K562 (cell line): ENCODE measurements around the gene EXO5. TPM values are rescaled to one million over a fixed set of nuclear protein-coding genes. Genes with fewer than 3 reads are reported as not detected.

Source experiments
- CBX1 ChIP-seq: sonication (generic); IDR thresholded peaks from 2 replicates; pipeline ENCODE4 v1.6.1; 2016; ENCODE audit warnings: antibody characterized with exemption, low read depth, mild to moderate bottlenecking
- CBX2 ChIP-seq: fragments of 200-600 bp; sonication (generic); IDR thresholded peaks from one replicate; pipeline ENCODE4 v1.6.1; 2012; ENCODE audit warnings: mild to moderate bottlenecking, low read length, inconsistent platforms; ENCODE audit not compliant: insufficient read depth, poor library complexity, severe bottlenecking
- EP400 ChIP-seq: fragments of 450-650 bp; IDR thresholded peaks from 2 replicates; pipeline ENCODE4 v1.6.1; 2017; ENCODE audit warnings: antibody characterized with exemption, mild to moderate bottlenecking, moderate library complexity
- FOXA1 ChIP-seq: fragments of 450-650 bp; IDR thresholded peaks from 2 replicates; pipeline ENCODE4 v1.6.1; 2016; ENCODE audit warnings: mild to moderate bottlenecking, borderline replicate concordance
- GATAD2A ChIP-seq: fragments of 450-650 bp; IDR thresholded peaks from 2 replicates; pipeline ENCODE4 v1.6.1; 2017
- IRF2 ChIP-seq: sonication (generic); formaldehyde crosslinking; IDR thresholded peaks from 2 replicates; pipeline ENCODE4 v1.8.1; 2022; ENCODE audit warnings: mild to moderate bottlenecking, missing genetic modification reagents
- JUN ChIP-seq, 2 experiments: sonication (generic) in 1 of 2; formaldehyde crosslinking in 1 of 2; IDR thresholded peaks; 2 replicates each; pipeline versions ENCODE4 v1.6.1 to v1.8.0; 2012 to 2022; ENCODE audit warnings: borderline replicate concordance in 2 of 2, mild to moderate bottlenecking in 2 of 2, improper control_type of control experiment in 1 of 2, low read depth in 1 of 2, low read length in 1 of 2, missing genetic modification reagents in 1 of 2
- JUND ChIP-seq, 2 experiments: IDR thresholded peaks; 2 replicates in 1 of 2; 3 replicates in 1 of 2; pipeline ENCODE4 v1.6.1; 2011; ENCODE audit warnings: borderline replicate concordance in 2 of 2, low read depth in 2 of 2, low read length in 2 of 2, improper control_type of control experiment in 1 of 2, missing biosample characterization in 1 of 2, missing genetic modification characterization in 1 of 2, missing genetic modification reagents in 1 of 2
- MECOM ChIP-seq: fragments of 250-450 bp; sonication (Bioruptor Pico); IDR thresholded peaks from 2 replicates; pipeline ENCODE4 v1.8.0; 2022; ENCODE audit warnings: inconsistent platforms
- PCBP1 ChIP-seq: fragments of 200-400 bp; formaldehyde crosslinking; IDR thresholded peaks from 2 replicates; pipeline ENCODE4 v1.6.1; 2018; ENCODE audit warnings: mild to moderate bottlenecking, low read depth, low read length; ENCODE audit not compliant: poor library complexity, severe bottlenecking
- RBM25 ChIP-seq: fragments of 200-400 bp; formaldehyde crosslinking; IDR thresholded peaks from 2 replicates; pipeline ENCODE4 v1.6.1; 2018; ENCODE audit warnings: low read length, low read depth, moderate library complexity; ENCODE audit not compliant: severe bottlenecking
- RFX7 ChIP-seq: fragments of 250-450 bp; sonication (Bioruptor Pico); IDR thresholded peaks from 2 replicates; pipeline ENCODE4 v1.5.1; 2021; ENCODE audit warnings: mild to moderate bottlenecking
- SMAD2 ChIP-seq: fragments of 150-350 bp; IDR thresholded peaks from 2 replicates; pipeline ENCODE4 v1.6.1; 2014; ENCODE audit warnings: low read depth, mild to moderate bottlenecking, low read length
- TCF7 ChIP-seq: sonication (generic); IDR thresholded peaks from 2 replicates; pipeline ENCODE4 v1.6.1; 2016; ENCODE audit warnings: antibody characterized with exemption, borderline replicate concordance
- TEAD4 ChIP-seq, 2 experiments: sonication (generic) in 1 of 2; formaldehyde crosslinking in 1 of 2; IDR thresholded peaks; 2 replicates each; pipeline versions ENCODE4 v1.6.1 to v1.8.0; 2012 to 2022; ENCODE audit warnings: borderline replicate concordance in 1 of 2, inconsistent platforms in 1 of 2, low read length in 1 of 2, mild to moderate bottlenecking in 1 of 2, missing genetic modification reagents in 1 of 2
- TRIM24 ChIP-seq, 2 experiments: fragments of 450-650 bp; IDR thresholded peaks; 2 replicates each; pipeline ENCODE4 v1.6.1; 2016
- TRIM28 ChIP-seq: fragments of 450-650 bp; IDR thresholded peaks from 2 replicates; pipeline ENCODE4 v1.6.1; 2017
- ZBTB1 ChIP-seq: sonication (generic); formaldehyde crosslinking; IDR thresholded peaks from 2 replicates; pipeline ENCODE4 v1.8.1; 2023; ENCODE audit warnings: missing genetic modification reagents, low read depth, mild to moderate bottlenecking, borderline replicate concordance
- ZKSCAN1 ChIP-seq: fragments of 150-350 bp; IDR thresholded peaks from 2 replicates; pipeline ENCODE4 v1.6.1; 2016; ENCODE audit warnings: low read depth, low read length
- ZKSCAN3 ChIP-seq: fragments of 250-450 bp; sonication (Bioruptor Pico); IDR thresholded peaks from 2 replicates; pipeline ENCODE4 v1.4.0; 2020
- ZNF174 ChIP-seq: fragments of 250-450 bp; sonication (Bioruptor Pico); IDR thresholded peaks from 2 replicates; pipeline ENCODE4 v1.4.0; 2020; ENCODE audit warnings: mild to moderate bottlenecking
- ZNF280A ChIP-seq: fragments of 450-650 bp; IDR thresholded peaks from 2 replicates; pipeline ENCODE4 v1.6.1; 2018; ENCODE audit warnings: mild to moderate bottlenecking, low read depth; ENCODE audit not compliant: partially characterized antibody
- polyA plus RNA-seq, 8 experiments: library from polyadenylated mRNA; depleted of rRNA in 4 of 8; stranded (reverse) in 5 of 8; unstranded in 3 of 8; fragments of >200 nt; fragmentation: Nextera tagmentation in 2 of 8; fragmentation: Illumina TruSeq in 1 of 8; extraction: Ambion mirVana in 2 of 8; extraction: Trizol in 1 of 8; gene quantifications; 2 replicates each; pipeline versions ENCODE4 v1.2.1 to v1.2.3, GENCODE V29; 2011 to 2014; ENCODE audit warnings: inconsistent platforms in 1 of 8, missing spikeins in 1 of 8
- total RNA-seq, 7 experiments: library from RNA; depleted of rRNA in 6 of 7; stranded (reverse); fragments of >200 nt in 6 of 7; fragmentation: Illumina TruSeq in 2 of 7; extraction: Trizol in 2 of 7; gene quantifications; 2 replicates each; pipeline versions ENCODE4 v1.2.1 to v1.2.3, GENCODE V29; 2011 to 2021; ENCODE audit warnings: low replicate concordance in 1 of 7
- TF ChIP-seq, protein P1 (sequence below): fragments of 200-400 bp; formaldehyde crosslinking; IDR thresholded peaks from 2 replicates; pipeline ENCODE4 v1.6.1; 2017; ENCODE audit warnings: mild to moderate bottlenecking, low read depth, low read length, moderate library complexity
- TF ChIP-seq, protein P2 (sequence below): fragments of 250-450 bp; sonication (Bioruptor Pico); IDR thresholded peaks from 2 replicates; pipeline ENCODE4 v1.6.1; 2021; ENCODE audit warnings: mild to moderate bottlenecking

EXO5 gene
- total and polyA plus RNA-seq, 9 of the 15 experiments (the other 6 are each of a cell fraction or from before 2014, with no cell fraction given): 1.1 to 4.3 (median 2.8) TPM

DNA sequence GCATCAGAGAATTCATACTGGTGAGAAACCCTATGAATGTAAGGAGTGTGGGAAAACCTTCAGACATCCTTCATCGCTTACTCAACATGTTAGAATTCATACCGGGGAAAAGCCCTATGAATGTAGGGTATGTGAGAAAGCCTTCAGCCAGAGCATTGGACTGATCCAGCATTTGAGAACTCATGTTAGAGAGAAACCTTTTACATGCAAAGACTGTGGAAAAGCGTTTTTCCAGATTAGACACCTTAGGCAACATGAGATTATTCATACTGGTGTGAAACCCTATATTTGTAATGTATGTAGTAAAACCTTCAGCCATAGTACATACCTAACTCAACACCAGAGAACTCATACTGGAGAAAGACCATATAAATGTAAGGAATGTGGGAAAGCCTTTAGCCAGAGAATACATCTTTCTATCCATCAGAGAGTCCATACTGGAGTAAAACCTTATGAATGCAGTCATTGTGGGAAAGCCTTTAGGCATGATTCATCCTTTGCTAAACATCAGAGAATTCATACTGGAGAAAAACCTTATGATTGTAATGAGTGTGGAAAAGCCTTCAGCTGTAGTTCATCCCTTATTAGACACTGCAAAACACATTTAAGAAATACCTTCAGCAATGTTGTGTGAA, 45.5 kb upstream of the EXO5 start (continued):
- TF ChIP-seq CBX2 (no peak), TEAD4 (IDR thresholded peaks at IDR 0.05; ENCODE audit: low read length) (peak; percentile 17; the same call in 1 of the 2 replicates), TEAD4 (CRISPR knock-in tag; IDR thresholded peaks at IDR 0.05; ENCODE audit: borderline replicate concordance) (no peak), FOXA1 (no peak), ZBTB1 (CRISPR knock-in tag) (no peak), ZKSCAN1 (no peak), CBX1 (peak; percentile 58; the same call in 1 of the 2 replicates), PCBP1 (no peak), ZNF280A (peak; percentile 82), TRIM24 (IDR thresholded peaks at IDR 0.05) (peak in 1 of 2 experiments; percentile 88; a peak in 2 of 4 replicates), JUND (IDR thresholded peaks at IDR 0.05; ENCODE audit: borderline replicate concordance, low read depth, low read length) (no peak), JUND (tag; IDR thresholded peaks at IDR 0.05; ENCODE audit: borderline replicate concordance, low read depth, low read length) (no peak), GATAD2A (no peak), MECOM (CRISPR knock-in tag) (no peak), EP400 (0 out of 2 replicates have a peak, but pooled peaks have one; percentile 22), RFX7 (no peak), TRIM28 (peak; percentile 99), SMAD2 (no peak), ZNF174 (CRISPR knock-in tag) (no peak), ZKSCAN3 (no peak), RBM25 (peak; percentile 53), JUN (IDR thresholded peaks at IDR 0.05; ENCODE audit: borderline replicate concordance, low read depth, low read length) (peak; percentile 17; the same call in 1 of the 2 replicates), JUN (CRISPR knock-in tag; IDR thresholded peaks at IDR 0.05; ENCODE audit: borderline replicate concordance) (no peak), TCF7 (no peak), IRF2 (CRISPR knock-in tag) (no peak)
- TF ChIP-seq, protein P1, sequence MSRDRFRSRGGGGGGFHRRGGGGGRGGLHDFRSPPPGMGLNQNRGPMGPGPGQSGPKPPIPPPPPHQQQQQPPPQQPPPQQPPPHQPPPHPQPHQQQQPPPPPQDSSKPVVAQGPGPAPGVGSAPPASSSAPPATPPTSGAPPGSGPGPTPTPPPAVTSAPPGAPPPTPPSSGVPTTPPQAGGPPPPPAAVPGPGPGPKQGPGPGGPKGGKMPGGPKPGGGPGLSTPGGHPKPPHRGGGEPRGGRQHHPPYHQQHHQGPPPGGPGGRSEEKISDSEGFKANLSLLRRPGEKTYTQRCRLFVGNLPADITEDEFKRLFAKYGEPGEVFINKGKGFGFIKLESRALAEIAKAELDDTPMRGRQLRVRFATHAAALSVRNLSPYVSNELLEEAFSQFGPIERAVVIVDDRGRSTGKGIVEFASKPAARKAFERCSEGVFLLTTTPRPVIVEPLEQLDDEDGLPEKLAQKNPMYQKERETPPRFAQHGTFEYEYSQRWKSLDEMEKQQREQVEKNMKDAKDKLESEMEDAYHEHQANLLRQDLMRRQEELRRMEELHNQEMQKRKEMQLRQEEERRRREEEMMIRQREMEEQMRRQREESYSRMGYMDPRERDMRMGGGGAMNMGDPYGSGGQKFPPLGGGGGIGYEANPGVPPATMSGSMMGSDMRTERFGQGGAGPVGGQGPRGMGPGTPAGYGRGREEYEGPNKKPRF: no peak
- TF ChIP-seq, protein P2, sequence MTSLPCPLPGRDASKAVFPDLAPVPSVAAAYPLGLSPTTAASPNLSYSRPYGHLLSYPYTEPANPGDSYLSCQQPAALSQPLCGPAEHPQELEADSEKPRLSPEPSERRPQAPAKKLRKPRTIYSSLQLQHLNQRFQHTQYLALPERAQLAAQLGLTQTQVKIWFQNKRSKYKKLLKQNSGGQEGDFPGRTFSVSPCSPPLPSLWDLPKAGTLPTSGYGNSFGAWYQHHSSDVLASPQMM (CRISPR knock-in tag): no peak
